ENCODE measurements around the gene OLR1. TPM values are rescaled to one million over a fixed set of nuclear protein-coding genes. Genes with fewer than 3 reads are reported as not detected.

OLR1 gene
- total RNA-seq, 1 experiment from 2014 or later, result not detected

- no peak within 1 kb of the TSS for H3K4me3 ChIP-seq (ENCODE audit: insufficient read depth, low read depth, low read length)
- no peaks in the 10 kb centered on the region for H3K36me3 ChIP-seq (replicated peaks; ENCODE audit: control insufficient read depth, insufficient read depth, low read length)
- no peak for DNase-seq
- no peaks in the 10 kb centered on the region for H3K27me3 ChIP-seq (ENCODE audit: control insufficient read depth, insufficient read depth, low read length)
Observed at GRCh38 chr12:10178821-10179220, 6.9 kb upstream of the OLR1 start, which contains the start of gene TMEM52B. TSS of gene TMEM52B (plus strand) at chr12:10179032. CDS start at chr12:10179575, 543 bp downstream.

GRCh38 chr12:10175846-10176636 lies 4.1 kb upstream of the OLR1 start:
- H3K27me3 ChIP-seq (ENCODE audit: control insufficient read depth, insufficient read depth, low read length), result no peaks in the 10 kb centered on the region
- DNase-seq, result no peak
- H3K36me3 ChIP-seq (replicated peaks; ENCODE audit: control insufficient read depth, insufficient read depth, low read length), result no peaks in the 10 kb centered on the region
- no peak overlapping the region for H3K4me3 ChIP-seq (ENCODE audit: insufficient read depth, low read depth, low read length)

- H3K4me3 ChIP-seq (ENCODE audit: insufficient read depth, low read depth, low read length), result no peak overlapping the region
- no peak for DNase-seq
- H3K36me3 ChIP-seq (replicated peaks; ENCODE audit: control insufficient read depth, insufficient read depth, low read length), result no peaks in the 10 kb centered on the region
- no peaks in the 10 kb centered on the region for H3K27me3 ChIP-seq (ENCODE audit: control insufficient read depth, insufficient read depth, low read length)
Observed at GRCh38 chr12:10174986-10175614, 3.2 kb upstream of the OLR1 start.

- Histone ChIP-seq H3K27me3 (ENCODE audit: control insufficient read depth, insufficient read depth, low read length) (no peaks in the 10 kb centered on the region), H3K4me3 (ENCODE audit: insufficient read depth, low read depth, low read length) (no peak overlapping the region), H3K36me3 (replicated peaks; ENCODE audit: control insufficient read depth, insufficient read depth, low read length) (no peaks in the 10 kb centered on the region)
- no peak for DNase-seq
Observed at GRCh38 chr12:10170216-10170615, 1.7 kb downstream of the OLR1 start.

GRCh38 chr12:10169104-10169503 lies 2.8 kb downstream of the OLR1 start:
- no peaks in the 10 kb centered on the region for H3K27me3 ChIP-seq (ENCODE audit: control insufficient read depth, insufficient read depth, low read length)
- no peak overlapping the region for H3K4me3 ChIP-seq (ENCODE audit: insufficient read depth, low read depth, low read length)
- DNase-seq, result no peak
- H3K36me3 ChIP-seq (replicated peaks; ENCODE audit: control insufficient read depth, insufficient read depth, low read length), result no peaks in the 10 kb centered on the region

- no peak overlapping the region for H3K4me3 ChIP-seq (ENCODE audit: insufficient read depth, low read depth, low read length)
- DNase-seq, result no peak
Observed at GRCh38 chr12:10167599-10167998, 4.3 kb downstream of the OLR1 start.

GRCh38 chr12:10165421-10165820 lies 6.5 kb downstream of the OLR1 start:
- no peak for DNase-seq
- H3K27me3 ChIP-seq (ENCODE audit: control insufficient read depth, insufficient read depth, low read length), result no peaks in the 10 kb centered on the region
- no peak overlapping the region for H3K4me3 ChIP-seq (ENCODE audit: insufficient read depth, low read depth, low read length)
- H3K36me3 ChIP-seq (replicated peaks; ENCODE audit: control insufficient read depth, insufficient read depth, low read length), result no peaks in the 10 kb centered on the region

More at GRCh38 chr12:10167599-10167998, 4.3 kb downstream of the OLR1 start:
- H3K36me3 ChIP-seq (replicated peaks; ENCODE audit: control insufficient read depth, insufficient read depth, low read length), result no peaks in the 10 kb centered on the region
- no peaks in the 10 kb centered on the region for H3K27me3 ChIP-seq (ENCODE audit: control insufficient read depth, insufficient read depth, low read length)

- Histone ChIP-seq H3K4me3 (ENCODE audit: insufficient read depth, low read depth, low read length) (no peak overlapping the region), H3K27me3 (ENCODE audit: control insufficient read depth, insufficient read depth, low read length) (no peaks in the 10 kb centered on the region), H3K36me3 (replicated peaks; ENCODE audit: control insufficient read depth, insufficient read depth, low read length) (no peaks in the 10 kb centered on the region)
- DNase-seq, result no peak
Observed at GRCh38 chr12:10163084-10163483, 8.8 kb downstream of the OLR1 start.

GRCh38 chr12:10160617-10161385 lies 11.1 kb downstream of the OLR1 start:
- Histone ChIP-seq H3K4me3 (ENCODE audit: insufficient read depth, low read depth, low read length) (no peak overlapping the region), H3K36me3 (replicated peaks; ENCODE audit: control insufficient read depth, insufficient read depth, low read length) (no peaks in the 10 kb centered on the region), H3K27me3 (ENCODE audit: control insufficient read depth, insufficient read depth, low read length) (no peaks in the 10 kb centered on the region)
- DNase-seq, result no peak

GRCh38 chr12:10159280-10159679 lies 12.7 kb downstream of the OLR1 start:
- no peaks in the 10 kb centered on the region for H3K27me3 ChIP-seq (ENCODE audit: control insufficient read depth, insufficient read depth, low read length)
- no peak for DNase-seq
- H3K4me3 ChIP-seq (ENCODE audit: insufficient read depth, low read depth, low read length), result no peak overlapping the region
- H3K36me3 ChIP-seq (replicated peaks; ENCODE audit: control insufficient read depth, insufficient read depth, low read length), result no peaks in the 10 kb centered on the region

- no peaks in the 10 kb centered on the region for H3K27me3 ChIP-seq (ENCODE audit: control insufficient read depth, insufficient read depth, low read length)
- H3K4me3 ChIP-seq (ENCODE audit: insufficient read depth, low read depth, low read length), result no peak overlapping the region
- DNase-seq, result no peak
- no peaks in the 10 kb centered on the region for H3K36me3 ChIP-seq (replicated peaks; ENCODE audit: control insufficient read depth, insufficient read depth, low read length)
Observed at GRCh38 chr12:10158406-10158805, 13.5 kb downstream of the OLR1 start.

GRCh38 chr12:10155966-10156365 lies 16.0 kb downstream of the OLR1 start:
- Histone ChIP-seq H3K27me3 (ENCODE audit: control insufficient read depth, insufficient read depth, low read length) (no peaks in the 10 kb centered on the region), H3K4me3 (ENCODE audit: insufficient read depth, low read depth, low read length) (no peak overlapping the region), H3K36me3 (replicated peaks; ENCODE audit: control insufficient read depth, insufficient read depth, low read length) (no peaks in the 10 kb centered on the region)
- DNase-seq, result no peak

GRCh38 chr12:10154145-10154496 lies 17.8 kb downstream of the OLR1 start:
- no peak for DNase-seq
- Histone ChIP-seq H3K36me3 (replicated peaks; ENCODE audit: control insufficient read depth, insufficient read depth, low read length) (no peaks in the 10 kb centered on the region), H3K4me3 (ENCODE audit: insufficient read depth, low read depth, low read length) (peak overlapping the region; percentile 53), H3K27me3 (ENCODE audit: control insufficient read depth, insufficient read depth, low read length) (no peaks in the 10 kb centered on the region)

- peak overlapping the region; percentile 53 for H3K4me3 ChIP-seq (ENCODE audit: insufficient read depth, low read depth, low read length)
- DNase-seq, result peak; percentile 82
- no peaks in the 10 kb centered on the region for H3K27me3 ChIP-seq (ENCODE audit: control insufficient read depth, insufficient read depth, low read length)
- no peaks in the 10 kb centered on the region for H3K36me3 ChIP-seq (replicated peaks; ENCODE audit: control insufficient read depth, insufficient read depth, low read length)
Observed at GRCh38 chr12:10153271-10154144, 18.4 kb downstream of the OLR1 start.
